Posterior cingulate gyrus (tissue), 11 donors: Measurements from ENCODE around the gene CRISPLD2.

Source experiments
- DNase-seq, 10 donors: peaks; one replicate each; pipeline versions ENCODE4 v3.0.0 to v3.0.0-alpha.2; 2020 to 2021; ENCODE audit warnings: mixed read lengths in 3 of 10
- intact Hi-C: fragments of 100-400 bp; cut with DNase I; formaldehyde crosslinking; loops from one replicate; pipeline ENCODE4 v1.15.1; 2023

The CRISPLD2 gene

GRCh38 chr16:84897911-84898377, 78.2 kb downstream of the CRISPLD2 start:
- peak in 2 of 10 donors; percentile 46 to 67 for DNase-seq
- intact Hi-C loops, result no loop called here

- intact Hi-C loops, result no loop called here
- peak in 1 of 10 donors; percentile 6 for DNase-seq
Observed at GRCh38 chr16:84898447-84898846, 78.7 kb downstream of the CRISPLD2 start.

GRCh38 chr16:84899414-84899813, 79.6 kb downstream of the CRISPLD2 start:
- intact Hi-C loops, result no loop called here
- peak in 1 of 10 donors; percentile 57 for DNase-seq

- peak in 1 of 10 donors; percentile 17 for DNase-seq
- intact Hi-C loops, result no loop called here
Observed at GRCh38 chr16:84905965-84906460, 86.2 kb downstream of the CRISPLD2 start.

- intact Hi-C loops, result no loop called here
- peak in 1 of 10 donors; percentile 56 for DNase-seq
Observed at GRCh38 chr16:84907051-84907450, 87.3 kb downstream of the CRISPLD2 start.

GRCh38 chr16:84907575-84907974, 87.8 kb downstream of the CRISPLD2 start:
- intact Hi-C loops, result no loop called here

GRCh38 chr16:84909476-84910085, 89.8 kb downstream of the CRISPLD2 start:
- intact Hi-C loops, result no loop called here
- no peak for DNase-seq

More at GRCh38 chr16:84907575-84907974, 87.8 kb downstream of the CRISPLD2 start:
- no peak for DNase-seq

GRCh38 chr16:84911486-84912216, 91.9 kb downstream of the CRISPLD2 start:
- intact Hi-C loops, result no loop called here
- DNase-seq, result no peak

GRCh38 chr16:84913315-84913714, 93.5 kb downstream of the CRISPLD2 start:
- intact Hi-C loops, result no loop called here
- DNase-seq, result peak in 1 of 10 donors; percentile 23

GRCh38 chr16:84914273-84914672, 94.5 kb downstream of the CRISPLD2 start:
- intact Hi-C loops, result no loop called here
- DNase-seq, result peak in 2 of 10 donors; percentile 40 to 82

GRCh38 chr16:84916178-84916577, 96.4 kb downstream of the CRISPLD2 start:
- intact Hi-C loops, result no loop called here
- DNase-seq, result no peak

GRCh38 chr16:84916850-84917249, 97.1 kb downstream of the CRISPLD2 start:
- intact Hi-C loops, result no loop called here
- DNase-seq, result no peak

- intact Hi-C loops, result no loop called here
- peak in 4 of 10 donors; percentile 24 to 86 (median 51) for DNase-seq
Observed at GRCh38 chr16:84917492-84917891, 97.7 kb downstream of the CRISPLD2 start.

- intact Hi-C loops, result no loop called here
- peak in 1 of 10 donors; percentile 38 for DNase-seq
Observed at GRCh38 chr16:84918006-84918909, 98.5 kb downstream of the CRISPLD2 start.

GRCh38 chr16:84919269-84919668, 99.5 kb downstream of the CRISPLD2 start:
- no peak for DNase-seq
- intact Hi-C loops, result no loop called here

- intact Hi-C loops, result no loop called here
- no peak for DNase-seq
Observed at GRCh38 chr16:84919708-84920107, 99.9 kb downstream of the CRISPLD2 start.

GRCh38 chr16:84920333-84920732, 100.5 kb downstream of the CRISPLD2 start:
- intact Hi-C loops, result no loop called here

GRCh38 chr16:84922351-84923120, 102.8 kb downstream of the CRISPLD2 start:
- intact Hi-C loops, result no loop called here
- peak; percentile 25 to 93 (median 62) for DNase-seq

More at GRCh38 chr16:84920333-84920732, 100.5 kb downstream of the CRISPLD2 start:
- DNase-seq, result peak in 1 of 10 donors; percentile 53

- DNase-seq, result peak in 3 of 10 donors; percentile 58 to 76 (median 75)
- intact Hi-C loops, result loop anchor here (1.0 to 2.0 kb wide), 2 partner anchors 28 to 46 kb away; no protein-coding TSS in a partner anchor
Observed at GRCh38 chr16:84924331-84925091, 104.7 kb downstream of the CRISPLD2 start.
